Activated CD8-positive, alpha-beta memory T cell treated with anti-CD3 and anti-CD28 coated beads, Interleukin-2, amount 10 ng/mL, durations not matched to agents 7 days and 5 days (primary cell): Measurements from ENCODE around the gene IL23R. TPM values are rescaled to one million over a fixed set of nuclear protein-coding genes. Genes with fewer than 3 reads are reported as not detected.
A peak's percentile ranks its signal among the peaks of the same experiment; 100 is the strongest.
"Not testable (repeated sequence)": the region's sequence is repeated elsewhere in the genome, so short reads cannot be mapped to it uniquely, and the experiment has no call there.

Experiments
- ATAC-seq: fragments of 150-1000 bp; cut with Tn5 transposase; one replicate; pipeline ENCODE4 v1.10.0; 2021; ENCODE audit warnings: moderate library complexity
- CTCF ChIA-PET: fragments of 350-600 bp; sonication (Branson Sonifier 250); formaldehyde crosslinking; loops from one replicate; lab custom pipeline; 2021; ENCODE audit warnings: antibody characterized with exemption; lab: Charles Lee
- DNase-seq: peaks from one replicate; pipeline ENCODE4 v3.0.0-alpha.2; 2020
- H3K27ac Mint-ChIP-seq: one replicate; pipeline ENCODE4 v1.8.0; 2021; ENCODE audit warnings: mild to moderate bottlenecking, mixed read lengths
- H3K27me3 Mint-ChIP-seq: one replicate; pipeline ENCODE4 v1.8.0; 2021; ENCODE audit warnings: mixed read lengths
- H3K36me3 Mint-ChIP-seq: one replicate; pipeline ENCODE4 v1.8.0; 2021; ENCODE audit warnings: mild to moderate bottlenecking, mixed read lengths
- H3K4me1 Mint-ChIP-seq: one replicate; pipeline ENCODE4 v1.8.0; 2021; ENCODE audit warnings: mixed read lengths
- H3K4me3 Mint-ChIP-seq: one replicate; pipeline ENCODE4 v1.8.0; 2021; ENCODE audit warnings: mild to moderate bottlenecking, moderate library complexity, mixed read lengths
- H3K9me3 Mint-ChIP-seq: one replicate; pipeline ENCODE4 v1.8.0; 2022; ENCODE audit warnings: low read depth, mixed read lengths
- total RNA-seq, 2 experiments: library from RNA; stranded (reverse); gene quantifications; one replicate each; pipeline ENCODE4 v1.2.3, GENCODE V29; 2021

The IL23R gene
- total RNA-seq, 2 experiments from 2014 or later = 0.53 to 2.2 TPM

DNA sequence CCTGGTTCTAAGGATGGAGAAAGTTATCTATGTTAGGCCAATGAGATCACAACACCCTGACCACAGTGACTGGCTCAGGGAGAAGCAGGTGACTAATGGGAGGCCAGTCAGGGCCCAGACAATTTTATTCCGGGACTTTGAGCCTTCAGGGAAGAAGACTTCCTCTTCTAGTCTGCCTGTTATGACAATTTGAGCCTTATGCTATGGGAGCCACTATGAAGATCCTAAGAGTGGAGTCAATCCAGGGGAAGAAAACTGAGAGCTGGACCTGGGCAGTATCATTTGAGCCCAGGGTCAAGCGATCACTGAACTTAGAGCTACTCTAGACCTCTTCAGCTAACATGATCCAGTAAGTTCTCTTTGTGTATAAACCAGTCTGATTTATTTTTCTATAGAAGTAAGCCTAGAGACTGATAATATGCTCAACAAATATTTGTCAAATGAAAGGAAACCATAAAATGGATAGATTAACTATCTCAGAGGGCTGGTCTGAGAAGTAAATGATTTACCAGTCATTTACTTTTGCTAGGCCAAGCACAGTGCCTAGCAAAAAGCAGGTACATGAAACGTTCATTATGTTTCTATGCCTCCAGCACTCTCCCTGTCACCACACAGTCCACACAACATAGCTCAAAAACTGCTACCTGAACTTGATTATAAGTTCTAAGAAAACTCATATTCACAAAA, 27.3 kb upstream of the IL23R start:
- Mint-ChIP-seq H3K27me3 (peaks cover 15% of the 10 kb centered on the region), H3K4me3 (no peak overlapping the region), H3K27ac (no peak overlapping the region), H3K4me1 (peaks cover 17% of the 10 kb centered on the region), H3K36me3 (no peaks in the 10 kb centered on the region), H3K9me3 (no peaks in the 10 kb centered on the region)
- ATAC-seq = no peak
- DNase-seq = no peak
- CTCF ChIA-PET = interaction anchor here (0.9 kb wide), 1 partner anchor 10 kb away, joined by 4 read pairs; no protein-coding TSS in a partner anchor

DNA sequence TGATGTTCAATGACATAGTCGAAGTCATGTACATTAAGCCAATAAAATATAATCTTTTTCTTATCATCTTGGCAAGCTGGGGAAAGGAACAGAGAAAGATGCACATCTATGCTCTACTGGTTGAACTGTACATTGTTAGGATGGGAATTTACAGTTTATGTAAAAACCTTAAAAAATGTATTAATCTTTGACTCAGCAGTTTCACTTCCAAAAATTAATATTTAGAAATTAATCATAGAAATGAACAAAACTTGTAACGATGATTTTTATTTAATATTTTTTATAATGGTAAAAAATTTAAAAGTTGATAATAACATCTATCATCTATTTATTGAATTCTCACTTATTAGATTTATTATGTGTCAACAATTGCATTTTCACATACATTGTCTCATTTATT, 25.8 kb upstream of the IL23R start:
- no peak for DNase-seq
- Mint-ChIP-seq H3K27ac (no peak overlapping the region), H3K36me3 (no peaks in the 10 kb centered on the region), H3K9me3 (no peaks in the 10 kb centered on the region), H3K27me3 (peaks cover 12% of the 10 kb centered on the region), H3K4me1 (peaks cover 16% of the 10 kb centered on the region), H3K4me3 (no peak overlapping the region)
- CTCF ChIA-PET = no interaction called here
- no peak for ATAC-seq

DNA sequence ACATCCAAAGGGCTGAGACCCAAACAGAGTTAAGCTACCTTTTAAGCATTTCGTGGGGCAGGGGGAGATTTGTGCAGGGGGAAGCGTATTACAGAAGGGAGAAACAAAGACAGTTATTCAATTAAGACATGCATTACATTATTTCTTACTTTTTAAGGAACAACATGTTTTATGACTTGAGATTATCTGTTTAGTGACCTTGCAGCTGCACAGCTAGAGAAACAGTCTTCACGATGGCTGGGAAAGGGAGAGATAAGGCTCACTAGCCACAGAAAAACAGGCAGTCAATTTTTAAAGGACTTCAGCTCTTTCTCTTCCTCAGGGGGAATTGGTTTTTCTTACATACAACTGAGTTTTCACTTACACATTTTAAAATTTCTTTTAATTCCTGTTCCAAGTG, 24.4 kb upstream of the IL23R start:
- DNase-seq, H3K9me3 Mint-ChIP-seq, H3K4me3 Mint-ChIP-seq, H3K27ac Mint-ChIP-seq, H3K27me3 Mint-ChIP-seq, H3K36me3 Mint-ChIP-seq, ATAC-seq: not testable (repeated sequence)
- CTCF ChIA-PET = interaction anchor here (1.1 to 1.6 kb wide), 3 partner anchors 70 to 350 kb away, joined by 3 to 9 read pairs (median 5); no protein-coding TSS in a partner anchor
- H3K4me1 Mint-ChIP-seq = peaks cover 26% of the 10 kb centered on the region

GRCh38 chr1:67142931-67143330, 23.3 kb upstream of the IL23R start:
- Mint-ChIP-seq H3K36me3 (no peaks in the 10 kb centered on the region), H3K9me3 (no peaks in the 10 kb centered on the region), H3K27me3 (peaks cover 8% of the 10 kb centered on the region), H3K4me1 (peaks cover 26% of the 10 kb centered on the region), H3K27ac (peak overlapping the region; percentile 11), H3K4me3 (no peak overlapping the region)
- DNase-seq = no peak
- ATAC-seq = peak; percentile 60
- CTCF ChIA-PET = interaction anchor here (1.6 to 7.8 kb wide), 2 partner anchors 69 kb away, joined by 9 to 157 read pairs; no protein-coding TSS in a partner anchor

GRCh38 chr1:67143966-67144365, 22.3 kb upstream of the IL23R start:
- H3K36me3 Mint-ChIP-seq = no peaks in the 10 kb centered on the region
- no peaks in the 10 kb centered on the region for H3K9me3 Mint-ChIP-seq

DNA sequence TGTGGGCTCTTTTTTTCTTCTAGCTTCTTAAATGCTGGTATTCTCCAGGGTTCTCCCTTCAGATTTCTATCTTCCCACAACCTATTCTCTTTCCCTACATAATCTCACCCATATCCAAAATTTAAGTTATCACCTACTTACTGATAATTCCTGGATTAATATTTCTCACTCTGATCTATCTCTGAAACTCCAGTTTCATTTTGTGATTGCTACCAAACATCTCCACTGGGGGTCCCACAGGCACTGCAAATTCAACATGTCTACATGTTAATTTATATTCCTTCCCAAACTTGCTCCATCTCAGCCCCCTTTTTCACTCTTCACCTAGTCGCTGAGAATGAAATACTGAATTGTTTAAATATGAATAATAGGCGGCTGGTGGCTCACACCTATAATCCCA, 21.6 kb upstream of the IL23R start:
- CTCF ChIA-PET = interaction anchor here (0.7 to 7.8 kb wide), 13 partner anchors 9 to 379 kb away, joined by 3 to 157 read pairs (median 4); partner anchors contain the start of genes C1orf141 and SLC35D1
- no peaks in the 10 kb centered on the region for H3K36me3 Mint-ChIP-seq
- H3K4me3 Mint-ChIP-seq = no peak overlapping the region
- no peaks in the 10 kb centered on the region for H3K9me3 Mint-ChIP-seq
- DNase-seq = no peak
- peak overlapping the region; percentile 22 for H3K27ac Mint-ChIP-seq
- peaks cover 32% of the 10 kb centered on the region for H3K4me1 Mint-ChIP-seq
- no peak for ATAC-seq
- peaks cover 3% of the 10 kb centered on the region for H3K27me3 Mint-ChIP-seq

More at GRCh38 chr1:67143966-67144365, 22.3 kb upstream of the IL23R start:
- ATAC-seq (no peak), DNase-seq (no peak)
- no peak overlapping the region for H3K27ac Mint-ChIP-seq
- CTCF ChIA-PET = interaction anchor here (0.7 to 7.8 kb wide), 13 partner anchors 9 to 378 kb away, joined by 3 to 157 read pairs (median 4); partner anchors contain the start of genes C1orf141 and SLC35D1
- peaks cover 28% of the 10 kb centered on the region for H3K4me1 Mint-ChIP-seq
- no peak overlapping the region for H3K4me3 Mint-ChIP-seq
- H3K27me3 Mint-ChIP-seq = peaks cover 3% of the 10 kb centered on the region

GRCh38 chr1:67146101-67146500, 20.2 kb upstream of the IL23R start:
- Mint-ChIP-seq H3K27ac (no peak overlapping the region), H3K4me3 (no peak overlapping the region), H3K9me3 (no peaks in the 10 kb centered on the region), H3K4me1 (peaks cover 36% of the 10 kb centered on the region), H3K36me3 (no peaks in the 10 kb centered on the region), H3K27me3 (peaks cover 10% of the 10 kb centered on the region)
- DNase-seq (no peak), ATAC-seq (peak; percentile 16)
- CTCF ChIA-PET = interaction anchor here (0.8 to 7.8 kb wide), 6 partner anchors 9 to 380 kb away, joined by 3 to 157 read pairs (median 7); partner anchors contain the start of gene IL23R

DNA sequence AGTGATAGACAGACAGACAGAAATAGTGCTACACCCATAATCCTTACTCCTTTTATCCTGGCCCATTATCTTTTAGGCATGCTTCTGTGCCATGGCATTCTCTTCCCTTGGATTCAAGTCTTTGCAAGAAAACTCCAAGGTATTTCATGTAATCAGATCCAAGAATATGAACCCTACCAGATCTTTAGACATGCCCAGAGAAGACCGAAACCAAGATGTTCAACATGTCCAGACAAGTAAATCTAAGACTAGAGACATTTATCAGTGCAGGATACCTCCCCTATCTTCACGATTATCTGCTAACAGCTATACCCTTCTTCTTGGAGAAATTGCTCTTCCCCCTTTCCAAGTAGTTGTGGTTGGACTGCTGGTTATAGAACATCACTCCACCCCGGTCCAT, 19.7 kb upstream of the IL23R start:
- no peak overlapping the region for H3K27ac Mint-ChIP-seq
- H3K27me3 Mint-ChIP-seq = peaks cover 14% of the 10 kb centered on the region
- H3K4me3 Mint-ChIP-seq = no peak overlapping the region
- no peaks in the 10 kb centered on the region for H3K9me3 Mint-ChIP-seq
- DNase-seq (no peak), ATAC-seq (no peak)
- no peaks in the 10 kb centered on the region for H3K36me3 Mint-ChIP-seq
- CTCF ChIA-PET = interaction anchor here (1.1 to 7.8 kb wide), 5 partner anchors 9 to 65 kb away, joined by 3 to 157 read pairs (median 5); partner anchors contain the start of gene C1orf141
- peaks cover 37% of the 10 kb centered on the region for H3K4me1 Mint-ChIP-seq

GRCh38 chr1:67147973-67148372, 18.3 kb upstream of the IL23R start:
- ATAC-seq, H3K27ac Mint-ChIP-seq: not testable (repeated sequence)
- peaks cover 34% of the 10 kb centered on the region for H3K4me1 Mint-ChIP-seq

GRCh38 chr1:67148516-67149178, 17.6 kb upstream of the IL23R start:
- no peak for DNase-seq
- H3K36me3 Mint-ChIP-seq = no peaks in the 10 kb centered on the region
- CTCF ChIA-PET = interaction anchor here (0.8 to 7.8 kb wide), 28 partner anchors 9 to 395 kb away, joined by 3 to 157 read pairs (median 4); partner anchors contain the start of genes DNAI4, MIER1 and SLC35D1
- no peak for ATAC-seq
- no peak overlapping the region for H3K4me3 Mint-ChIP-seq
- H3K4me1 Mint-ChIP-seq = peaks cover 28% of the 10 kb centered on the region
- peaks cover 34% of the 10 kb centered on the region for H3K27me3 Mint-ChIP-seq
- H3K9me3 Mint-ChIP-seq = no peaks in the 10 kb centered on the region
- H3K27ac Mint-ChIP-seq = no peak overlapping the region

More at GRCh38 chr1:67147973-67148372, 18.3 kb upstream of the IL23R start:
- DNase-seq, H3K9me3 Mint-ChIP-seq, H3K4me3 Mint-ChIP-seq, H3K36me3 Mint-ChIP-seq: not testable (repeated sequence)
- CTCF ChIA-PET = interaction anchor here (0.8 to 7.8 kb wide), 9 partner anchors 13 to 382 kb away, joined by 3 to 157 read pairs (median 8); partner anchors contain the start of genes C1orf141 and SLC35D1
- peaks cover 28% of the 10 kb centered on the region for H3K27me3 Mint-ChIP-seq

- CTCF ChIA-PET = interaction anchor here (0.6 to 7.8 kb wide), 30 partner anchors 9 to 396 kb away, joined by 3 to 157 read pairs (median 4); partner anchors contain the start of genes DNAI4, MIER1 and SLC35D1
- DNase-seq = peak; percentile 72
- no peaks in the 10 kb centered on the region for H3K9me3 Mint-ChIP-seq
- peaks cover 38% of the 10 kb centered on the region for H3K27me3 Mint-ChIP-seq
- peaks cover 24% of the 10 kb centered on the region for H3K4me1 Mint-ChIP-seq
- H3K4me3 Mint-ChIP-seq = no peak overlapping the region
- H3K36me3 Mint-ChIP-seq = peaks cover 2% of the 10 kb centered on the region
- ATAC-seq = peak; percentile 88
- H3K27ac Mint-ChIP-seq = no peak overlapping the region
Measured at GRCh38 chr1:67149179-67149770, 17.0 kb upstream of the IL23R start.

DNA sequence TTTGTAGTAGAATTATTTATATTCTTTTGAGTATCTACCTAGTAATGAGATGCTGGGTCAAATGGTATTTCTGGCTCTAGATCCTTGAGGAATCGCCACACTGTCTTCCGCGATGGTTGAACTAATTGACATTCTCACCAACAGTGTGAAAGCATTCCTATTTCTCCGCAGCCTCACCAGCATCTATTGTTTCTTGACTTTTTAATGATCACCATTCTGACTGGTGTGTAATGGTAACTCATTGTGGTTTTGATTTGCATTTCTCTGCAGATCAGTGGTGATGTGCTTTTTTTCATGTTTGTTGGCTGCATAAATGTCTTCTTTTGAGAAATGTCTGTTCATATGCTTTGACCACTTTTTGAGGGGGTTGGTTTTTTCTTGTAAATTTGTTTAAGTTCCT, 15.3 kb upstream of the IL23R start:
- Mint-ChIP-seq H3K9me3 (no peaks in the 10 kb centered on the region), H3K36me3 (peaks cover 2% of the 10 kb centered on the region), H3K4me1 (peaks cover 18% of the 10 kb centered on the region), H3K27ac (no peak overlapping the region), H3K4me3 (no peak overlapping the region), H3K27me3 (peaks cover 51% of the 10 kb centered on the region)
- ATAC-seq (no peak), DNase-seq (no peak)
- CTCF ChIA-PET = interaction anchor here (0.6 to 7.8 kb wide), 5 partner anchors 11 to 386 kb away, joined by 3 to 157 read pairs (median 39); no protein-coding TSS in a partner anchor

- no peaks in the 10 kb centered on the region for H3K9me3 Mint-ChIP-seq
- DNase-seq = no peak
- H3K36me3 Mint-ChIP-seq = peaks cover 3% of the 10 kb centered on the region
- peaks cover 17% of the 10 kb centered on the region for H3K4me1 Mint-ChIP-seq
- CTCF ChIA-PET = interaction anchor here (0.9 kb wide), 1 partner anchor 9 kb away, joined by 5 read pairs; no protein-coding TSS in a partner anchor
- no peak overlapping the region for H3K4me3 Mint-ChIP-seq
- no peak for ATAC-seq
- no peak overlapping the region for H3K27ac Mint-ChIP-seq
- peaks cover 32% of the 10 kb centered on the region for H3K27me3 Mint-ChIP-seq
Measured at GRCh38 chr1:67158401-67158800, 7.9 kb upstream of the IL23R start.
